SU-DHL-6 (cell line): ENCODE data around the gene GUF1.
A peak's percentile ranks its signal among the peaks of the same experiment; 100 is the strongest.
"Not testable (repeated sequence)": the region's sequence is repeated elsewhere in the genome, so short reads cannot be mapped to it uniquely, and the experiment has no call there.

Source experiments
- H2AFZ ChIP-seq: fragments of 200-600 bp; sonication (generic); 2 replicates; pipeline ENCODE4 v1.6.1; 2014; ENCODE audit warnings: low read depth, mild to moderate bottlenecking, moderate library complexity, mixed read lengths, antibody characterized with exemption, low read length; ENCODE audit not compliant: severe bottlenecking
- H3F3A ChIP-seq: fragments of 200-600 bp; shearing (Covaris generic); 2 replicates; pipeline ENCODE4 v1.6.0; 2016; ENCODE audit warnings: antibody characterized with exemption, mild to moderate bottlenecking; ENCODE audit not compliant: insufficient read depth
- H3K27ac ChIP-seq: fragments of 200-600 bp; sonication (generic); 2 replicates; pipeline ENCODE4 v1.5.1; 2016; ENCODE audit warnings: low read depth, mild to moderate bottlenecking, low read length, moderate library complexity, mixed read lengths
- H3K27me3 ChIP-seq: fragments of 200-600 bp; sonication (generic), shearing (Covaris generic); 2 replicates; pipeline ENCODE4 v1.6.0; 2014; ENCODE audit warnings: mild to moderate bottlenecking, low read length
- H3K36me3 ChIP-seq: fragments of 200-600 bp; sonication (generic); 2 replicates; pipeline ENCODE4 v1.6.1; 2014; ENCODE audit warnings: mild to moderate bottlenecking, low read length, mixed read lengths
- H3K4me2 ChIP-seq: fragments of 300-600, 200-600 bp; shearing (Covaris generic), sonication (generic); 2 replicates; pipeline ENCODE4 v1.6.0; 2014; ENCODE audit warnings: low read length, low read depth, mild to moderate bottlenecking; ENCODE audit not compliant: poor library complexity, severe bottlenecking
- H3K4me3 ChIP-seq: fragments of 200-600 bp; sonication (generic); 2 replicates; pipeline ENCODE4 v1.5.1; 2014; ENCODE audit warnings: antibody characterized with exemption, low read length, mild to moderate bottlenecking, mixed read lengths; ENCODE audit not compliant: insufficient read depth, poor library complexity, severe bottlenecking
- H3K79me2 ChIP-seq: fragments of 200-600 bp; sonication (generic); 2 replicates; pipeline ENCODE4 v1.6.1; 2014; ENCODE audit warnings: mild to moderate bottlenecking, low read length, moderate library complexity; ENCODE audit not compliant: insufficient read depth
- H3K9ac ChIP-seq: fragments of 200-600 bp; sonication (generic); 2 replicates; pipeline ENCODE4 v1.7.0; 2014; ENCODE audit warnings: mild to moderate bottlenecking, low read length
- H3K9me2 ChIP-seq: fragments of 200-600 bp; sonication (generic); replicated peaks from 2 replicates; pipeline ENCODE4 v1.6.1; 2014; ENCODE audit warnings: low read length; ENCODE audit not compliant: insufficient read depth
- H3K9me3 ChIP-seq: fragments of 200-600 bp; sonication (generic); 2 replicates; pipeline ENCODE4 v1.6.1; 2014; ENCODE audit warnings: low read length, mixed read lengths; ENCODE audit not compliant: insufficient read depth
- H4K20me1 ChIP-seq: fragments of 200-600 bp; sonication (generic); 2 replicates; pipeline ENCODE4 v1.6.1; 2014; ENCODE audit warnings: low read depth, mild to moderate bottlenecking, antibody characterized with exemption, low read length, moderate library complexity, mixed read lengths
- EZH2phosphoT487 ChIP-seq: fragments of 200-600 bp; sonication (generic), shearing (Covaris generic); conservative IDR thresholded peaks from 2 replicates; pipeline ENCODE4 v1.6.1; 2018; ENCODE audit warnings: mild to moderate bottlenecking, antibody characterized with exemption, low read length, moderate library complexity, mixed read lengths
- TF ChIP-seq, protein P1 (sequence below): fragments of 200-600 bp; sonication (generic); IDR thresholded peaks from one replicate; pipeline ENCODE4 v1.5.1; 2017; ENCODE audit warnings: antibody characterized with exemption, mild to moderate bottlenecking, low read length, moderate library complexity; ENCODE audit not compliant: insufficient read depth, poor library complexity, severe bottlenecking

The GUF1 gene

DNA sequence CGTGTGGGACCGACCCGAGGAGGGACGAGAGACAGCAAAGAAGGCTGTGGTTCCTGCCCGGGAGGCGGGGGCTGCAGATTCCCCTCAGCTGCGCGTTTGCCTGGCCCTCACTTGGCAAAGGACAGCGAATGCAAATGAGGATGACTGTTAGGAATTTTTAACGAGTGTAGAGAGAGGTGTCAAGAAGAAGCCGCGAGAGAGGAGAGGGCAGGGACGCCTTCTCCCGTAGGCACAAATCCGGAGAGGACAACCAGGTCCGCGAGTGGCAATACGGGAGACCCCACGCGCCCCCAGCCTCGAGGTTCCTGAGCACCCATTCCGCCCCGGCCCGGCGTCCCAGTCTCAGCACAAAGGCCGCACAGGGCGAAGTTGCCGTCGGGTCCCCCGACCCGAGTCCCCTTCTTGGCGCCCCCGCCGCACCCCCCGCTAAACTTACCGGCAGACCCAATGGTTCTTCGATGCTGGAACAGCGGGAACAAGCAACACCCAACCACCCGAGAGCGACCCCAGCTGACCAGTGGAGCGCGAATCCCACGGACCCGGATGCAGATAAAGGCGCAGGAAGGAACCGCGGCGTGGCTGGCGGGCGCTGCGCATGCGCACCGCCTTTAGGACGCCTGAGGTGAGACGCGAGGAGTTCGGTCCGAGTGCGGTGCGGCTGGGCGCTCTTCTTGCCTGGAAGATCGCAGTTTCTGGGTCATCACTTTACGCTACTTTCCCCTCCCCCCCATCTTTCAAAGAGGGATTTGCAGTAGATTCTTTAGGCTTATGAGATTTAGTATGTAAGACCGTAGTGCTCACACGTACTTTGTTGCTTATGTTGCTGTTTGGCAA, 48.0 kb downstream of the GUF1 start, which contains the start of gene GNPDA2:
Gene GNPDA2 (minus strand): TSS at position 519 of the 834 bp plus-strand sequence. CDS start 4,349 bp downstream, outside the sequence.
- H3K9ac ChIP-seq = peak within 1 kb of the TSS; percentile 86
- no peaks in the 10 kb centered on the region for H4K20me1 ChIP-seq
- H2AFZ ChIP-seq = peak within 1 kb of the TSS; percentile 87
- H3K79me2 ChIP-seq = peaks cover 52% of the 10 kb centered on the region
- TF ChIP-seq, protein P1, sequence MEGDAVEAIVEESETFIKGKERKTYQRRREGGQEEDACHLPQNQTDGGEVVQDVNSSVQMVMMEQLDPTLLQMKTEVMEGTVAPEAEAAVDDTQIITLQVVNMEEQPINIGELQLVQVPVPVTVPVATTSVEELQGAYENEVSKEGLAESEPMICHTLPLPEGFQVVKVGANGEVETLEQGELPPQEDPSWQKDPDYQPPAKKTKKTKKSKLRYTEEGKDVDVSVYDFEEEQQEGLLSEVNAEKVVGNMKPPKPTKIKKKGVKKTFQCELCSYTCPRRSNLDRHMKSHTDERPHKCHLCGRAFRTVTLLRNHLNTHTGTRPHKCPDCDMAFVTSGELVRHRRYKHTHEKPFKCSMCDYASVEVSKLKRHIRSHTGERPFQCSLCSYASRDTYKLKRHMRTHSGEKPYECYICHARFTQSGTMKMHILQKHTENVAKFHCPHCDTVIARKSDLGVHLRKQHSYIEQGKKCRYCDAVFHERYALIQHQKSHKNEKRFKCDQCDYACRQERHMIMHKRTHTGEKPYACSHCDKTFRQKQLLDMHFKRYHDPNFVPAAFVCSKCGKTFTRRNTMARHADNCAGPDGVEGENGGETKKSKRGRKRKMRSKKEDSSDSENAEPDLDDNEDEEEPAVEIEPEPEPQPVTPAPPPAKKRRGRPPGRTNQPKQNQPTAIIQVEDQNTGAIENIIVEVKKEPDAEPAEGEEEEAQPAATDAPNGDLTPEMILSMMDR = no peak
- no peak for TF ChIP-seq EZH2phosphoT487
- no peaks in the 10 kb centered on the region for H3K36me3 ChIP-seq
- no peaks in the 10 kb centered on the region for H3K27me3 ChIP-seq
- no peaks in the 10 kb centered on the region for H3K9me3 ChIP-seq
- peak within 1 kb of the TSS; percentile 95 for H3K4me2 ChIP-seq
- H3F3A ChIP-seq = no peaks in the 10 kb centered on the region
- H3K4me3 ChIP-seq = peak within 1 kb of the TSS; percentile 88
- peak within 1 kb of the TSS; percentile 48 for H3K27ac ChIP-seq
- H3K9me2 ChIP-seq = no peaks in the 10 kb centered on the region

DNA sequence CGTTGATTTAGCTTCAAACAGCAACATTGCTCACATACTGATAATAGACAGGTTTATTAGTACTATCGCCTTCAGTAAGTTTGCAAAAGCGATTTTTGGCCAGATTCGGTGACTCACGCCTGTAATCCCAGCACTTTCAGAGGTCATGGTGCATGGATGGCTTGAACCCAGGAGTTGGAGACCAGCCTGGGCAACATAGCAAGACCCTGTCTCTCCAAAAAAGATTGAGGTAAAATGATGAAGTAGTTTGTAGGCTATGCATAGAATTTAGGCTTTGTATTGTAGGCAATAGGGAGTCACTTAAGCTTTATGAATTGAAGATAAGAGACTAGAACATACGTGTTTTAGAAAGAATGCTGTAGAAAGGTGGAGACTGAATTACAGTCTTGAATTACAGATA, 49.3 kb downstream of the GUF1 start:
- Histone ChIP-seq H3F3A (no peaks in the 10 kb centered on the region), H3K27me3 (no peaks in the 10 kb centered on the region), H3K9me3 (no peaks in the 10 kb centered on the region), H4K20me1 (no peaks in the 10 kb centered on the region), H3K9ac (no peak overlapping the region), H3K4me3 (no peak overlapping the region), H3K4me2 (peak overlapping the region; percentile 95), H3K36me3 (no peaks in the 10 kb centered on the region), H3K27ac (no peak overlapping the region), H3K79me2 (peaks cover 39% of the 10 kb centered on the region), H3K9me2 (no peaks in the 10 kb centered on the region), H2AFZ (no peak overlapping the region)
- TF ChIP-seq, protein P1 = no peak

DNA sequence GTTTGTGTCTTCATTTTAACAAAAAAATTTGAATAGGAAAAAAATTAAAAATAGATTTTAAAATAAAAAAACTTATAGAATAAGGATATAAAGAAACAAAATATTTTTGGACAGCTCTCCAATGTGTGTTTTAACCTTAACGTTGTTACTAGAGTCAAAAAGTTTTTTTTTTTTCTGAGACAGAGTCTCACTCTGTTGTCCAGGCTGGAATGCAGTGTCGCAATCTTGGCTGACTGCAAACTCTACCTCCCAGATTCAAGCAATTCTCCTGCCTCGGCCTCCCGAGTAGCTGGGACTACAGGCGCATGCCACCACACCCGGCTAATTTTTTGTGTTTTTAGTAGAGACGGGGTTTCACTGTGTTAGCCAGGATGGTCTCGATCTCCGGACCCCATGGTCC, 50.5 kb downstream of the GUF1 start:
- not testable (repeated sequence) for H3K4me2 ChIP-seq, H3K9me2 ChIP-seq, H3K27ac ChIP-seq, H3K4me3 ChIP-seq, H2AFZ ChIP-seq, H4K20me1 ChIP-seq, H3F3A ChIP-seq, H3K9ac ChIP-seq, H3K36me3 ChIP-seq, H3K27me3 ChIP-seq, H3K9me3 ChIP-seq
- peaks cover 27% of the 10 kb centered on the region for H3K79me2 ChIP-seq

DNA sequence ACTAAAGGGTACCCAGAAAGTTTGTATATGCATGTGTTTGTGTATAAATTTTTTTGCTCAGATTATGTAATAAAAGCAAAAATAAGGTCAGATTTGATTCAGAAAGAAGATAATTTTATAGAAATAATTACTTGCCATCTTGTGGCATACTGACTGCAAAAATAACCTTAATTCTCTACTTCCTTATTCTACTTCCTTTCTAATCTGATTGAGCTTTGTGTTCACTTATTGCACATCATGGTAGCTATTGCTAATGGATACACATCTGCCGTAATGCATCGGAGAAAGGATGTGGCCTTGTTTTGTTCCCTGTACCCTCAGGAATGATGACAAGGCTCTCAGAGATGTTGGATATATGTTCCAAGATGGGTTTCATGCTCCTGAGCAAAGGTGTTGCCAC, 58.7 kb downstream of the GUF1 start:
- no peak overlapping the region for H3K4me2 ChIP-seq
- H3K36me3 ChIP-seq = no peaks in the 10 kb centered on the region
- TF ChIP-seq EZH2phosphoT487 = no peak
- TF ChIP-seq, protein P1 = no peak

More for the DNA sequence above, 58.7 kb downstream of the GUF1 start:
- Histone ChIP-seq H4K20me1 (no peaks in the 10 kb centered on the region), H3K79me2 (no peaks in the 10 kb centered on the region), H3K4me3 (no peak overlapping the region), H3K27me3 (no peaks in the 10 kb centered on the region), H3K9me3 (no peaks in the 10 kb centered on the region), H3K27ac (no peak overlapping the region), H3K9me2 (no peaks in the 10 kb centered on the region), H2AFZ (no peak overlapping the region), H3F3A (no peaks in the 10 kb centered on the region), H3K9ac (no peak overlapping the region)
